WI38 (cell line): ENCODE results near the gene TAAR8.
"Not testable (repeated sequence)": the region's sequence is repeated elsewhere in the genome, so short reads cannot be mapped to it uniquely, and the experiment has no call there.

ENCODE experiments used
- H3K4me3 ChIP-seq: 2 replicates; pipeline ENCODE4 v1.5.1; 2011; ENCODE audit warnings: low read depth, mild to moderate bottlenecking, control low read depth, low read length
- TF ChIP-seq, protein P1 (sequence below): IDR thresholded peaks from 2 replicates; pipeline ENCODE4 v1.5.1; 2012; ENCODE audit warnings: low read depth, mild to moderate bottlenecking, control low read depth, low read length

The TAAR8 gene

DNA sequence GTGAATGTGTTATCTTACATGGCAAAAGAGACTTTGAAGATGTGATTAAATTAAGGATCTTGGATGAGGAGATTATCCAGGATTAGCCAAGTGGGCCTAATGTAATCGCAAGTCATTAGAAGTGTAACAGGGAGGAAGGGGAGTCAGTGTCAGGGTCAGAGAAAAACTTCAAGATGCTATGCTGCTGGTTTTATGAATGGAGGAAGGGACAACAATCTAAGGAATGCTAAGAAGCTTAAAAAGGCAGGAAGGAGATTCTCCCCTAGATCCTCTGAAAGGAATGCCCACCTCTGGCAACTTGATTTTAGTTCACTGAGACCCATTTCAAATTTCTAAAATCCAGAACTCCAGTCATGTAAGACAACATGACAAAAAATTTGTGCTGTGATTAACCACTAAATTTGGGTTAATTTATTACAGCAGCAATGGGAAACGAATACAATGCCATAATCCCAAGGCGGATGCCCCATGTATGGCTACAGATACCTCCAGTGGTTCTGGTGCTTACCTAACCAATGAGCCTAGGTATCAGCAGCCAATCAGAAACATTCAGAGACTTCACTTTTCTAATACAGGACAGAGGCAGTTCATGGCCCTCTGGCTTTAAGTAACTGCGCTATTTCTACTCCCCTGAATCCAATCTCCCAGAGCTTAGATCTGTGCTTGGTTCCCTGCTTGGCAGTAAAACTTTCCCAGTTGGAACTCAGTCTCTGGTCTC is 3.6 kb upstream of the TAAR8 start:
- TF ChIP-seq, protein P1, sequence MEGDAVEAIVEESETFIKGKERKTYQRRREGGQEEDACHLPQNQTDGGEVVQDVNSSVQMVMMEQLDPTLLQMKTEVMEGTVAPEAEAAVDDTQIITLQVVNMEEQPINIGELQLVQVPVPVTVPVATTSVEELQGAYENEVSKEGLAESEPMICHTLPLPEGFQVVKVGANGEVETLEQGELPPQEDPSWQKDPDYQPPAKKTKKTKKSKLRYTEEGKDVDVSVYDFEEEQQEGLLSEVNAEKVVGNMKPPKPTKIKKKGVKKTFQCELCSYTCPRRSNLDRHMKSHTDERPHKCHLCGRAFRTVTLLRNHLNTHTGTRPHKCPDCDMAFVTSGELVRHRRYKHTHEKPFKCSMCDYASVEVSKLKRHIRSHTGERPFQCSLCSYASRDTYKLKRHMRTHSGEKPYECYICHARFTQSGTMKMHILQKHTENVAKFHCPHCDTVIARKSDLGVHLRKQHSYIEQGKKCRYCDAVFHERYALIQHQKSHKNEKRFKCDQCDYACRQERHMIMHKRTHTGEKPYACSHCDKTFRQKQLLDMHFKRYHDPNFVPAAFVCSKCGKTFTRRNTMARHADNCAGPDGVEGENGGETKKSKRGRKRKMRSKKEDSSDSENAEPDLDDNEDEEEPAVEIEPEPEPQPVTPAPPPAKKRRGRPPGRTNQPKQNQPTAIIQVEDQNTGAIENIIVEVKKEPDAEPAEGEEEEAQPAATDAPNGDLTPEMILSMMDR, result no peak
- H3K4me3 ChIP-seq, result no peak overlapping the region

DNA sequence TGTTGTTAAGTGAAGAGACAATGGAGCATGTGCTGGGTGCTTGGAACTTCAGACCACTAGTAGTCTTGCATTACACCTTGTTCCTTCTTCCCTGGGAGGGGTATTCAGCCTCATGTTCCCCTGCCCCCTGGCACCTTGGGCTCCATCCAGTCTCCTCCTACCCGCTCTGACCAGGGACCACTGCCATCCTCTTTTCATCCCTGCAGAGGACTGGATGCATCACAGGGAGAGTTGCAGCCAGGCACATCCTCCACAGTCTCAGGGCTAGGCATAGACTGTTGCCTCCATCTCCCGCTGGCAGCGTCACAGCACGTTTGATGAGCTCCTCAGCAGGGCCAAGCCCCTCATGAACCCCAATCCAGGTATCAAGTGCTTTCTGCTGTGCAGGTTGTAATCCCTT is 1.3 kb upstream of the TAAR8 start:
- TF ChIP-seq, protein P1, result no peak
- no peak overlapping the region for H3K4me3 ChIP-seq

DNA sequence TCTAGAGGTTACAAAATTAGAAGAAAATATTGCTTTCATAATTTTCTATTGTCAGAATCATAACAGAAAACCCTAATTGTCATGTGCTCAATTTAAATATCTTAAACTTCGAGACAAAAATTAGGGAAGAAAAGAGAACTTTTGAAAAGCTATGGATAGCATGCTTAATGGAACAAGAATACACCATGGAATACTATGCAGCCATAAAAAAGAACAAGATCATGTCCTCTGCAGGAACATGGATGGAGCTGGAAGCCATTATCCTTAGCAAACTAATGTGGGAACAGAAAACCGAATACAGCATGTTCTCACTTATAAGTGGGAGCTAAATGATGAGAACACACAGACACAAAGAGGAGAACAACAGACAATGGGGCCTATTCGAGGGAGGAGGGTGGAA is 7.6 kb downstream of the TAAR8 start:
- H3K4me3 ChIP-seq, result not testable (repeated sequence)

DNA sequence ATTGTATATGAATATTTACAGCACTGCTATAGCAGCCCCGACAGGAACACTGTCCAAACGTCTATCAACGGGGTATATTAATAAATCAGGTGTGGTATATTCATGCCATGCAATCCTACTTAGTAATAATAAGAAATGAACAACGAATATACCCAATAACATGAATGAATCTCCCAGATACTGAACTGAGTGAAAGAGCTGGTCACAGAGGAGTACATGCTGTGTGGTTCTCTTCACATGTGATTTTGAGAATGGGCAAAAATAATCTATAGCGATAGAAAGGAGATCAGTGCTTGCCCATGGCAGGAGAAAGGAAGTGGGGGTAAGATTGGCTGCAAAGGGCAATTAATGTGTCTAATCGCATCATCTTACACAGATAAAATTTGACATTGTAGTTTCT is 13.9 kb downstream of the TAAR8 start:
- TF ChIP-seq, protein P1, result no peak
- H3K4me3 ChIP-seq, result no peak overlapping the region

- H3K4me3 ChIP-seq, result no peak overlapping the region
- TF ChIP-seq, protein P1, result no peak
Measured at GRCh38 chr6:132567566-132567965, 15.1 kb downstream of the TAAR8 start.

GRCh38 chr6:132568611-132569010 is 16.1 kb downstream of the TAAR8 start:
- no peak overlapping the region for H3K4me3 ChIP-seq
- TF ChIP-seq, protein P1, result no peak

DNA sequence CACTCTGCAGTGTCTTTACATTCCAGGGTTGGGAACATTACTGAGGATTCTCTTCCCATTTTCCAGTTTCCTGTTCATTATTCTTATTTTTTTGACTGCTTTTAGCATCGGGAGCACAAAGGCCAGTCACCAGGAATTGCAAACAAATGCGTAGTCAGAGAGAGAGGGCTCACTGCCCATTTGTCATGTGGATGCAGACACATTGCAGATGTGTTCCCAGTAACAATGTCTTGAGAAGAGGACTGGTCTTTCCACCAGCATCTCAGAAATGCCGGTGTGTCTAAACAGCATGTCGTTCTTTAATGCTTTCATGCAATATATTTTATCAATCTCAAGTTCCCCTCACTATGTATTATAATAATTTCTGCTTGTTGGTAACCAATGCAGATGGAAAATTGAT is 16.7 kb downstream of the TAAR8 start:
- no peak overlapping the region for H3K4me3 ChIP-seq
- TF ChIP-seq, protein P1, result no peak

DNA sequence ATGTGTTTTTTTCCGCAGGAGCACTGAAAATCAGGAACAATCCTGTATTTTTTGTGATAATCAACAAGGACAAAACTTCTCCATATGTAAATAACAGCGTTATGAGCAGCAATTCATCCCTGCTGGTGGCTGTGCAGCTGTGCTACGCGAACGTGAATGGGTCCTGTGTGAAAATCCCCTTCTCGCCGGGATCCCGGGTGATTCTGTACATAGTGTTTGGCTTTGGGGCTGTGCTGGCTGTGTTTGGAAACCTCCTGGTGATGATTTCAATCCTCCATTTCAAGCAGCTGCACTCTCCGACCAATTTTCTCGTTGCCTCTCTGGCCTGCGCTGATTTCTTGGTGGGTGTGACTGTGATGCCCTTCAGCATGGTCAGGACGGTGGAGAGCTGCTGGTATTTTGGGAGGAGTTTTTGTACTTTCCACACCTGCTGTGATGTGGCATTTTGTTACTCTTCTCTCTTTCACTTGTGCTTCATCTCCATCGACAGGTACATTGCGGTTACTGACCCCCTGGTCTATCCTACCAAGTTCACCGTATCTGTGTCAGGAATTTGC is 17.8 kb downstream of the TAAR8 start, which contains the start of gene TAAR6:
TSS of gene TAAR6 (plus strand) at position 102 of the 557 bp plus-strand sequence. CDS start at position 102, 0 bp downstream.
- no peak within 1 kb of the TSS for H3K4me3 ChIP-seq
- TF ChIP-seq, protein P1, result no peak
